Tibial artery (tissue), 4 donors: ENCODE measurements around the gene TBCD.

Experiments
- DNase-seq, 2 donors: peaks; one replicate each; pipeline ENCODE4 v3.0.0-alpha.2; 2019
- H3K27ac ChIP-seq, 2 donors: fragments of 200-600 bp; sonication (generic) in 1 of 2; 1 replicate in 1 of 2; 2 replicates in 1 of 2; pipeline ENCODE4 v1.5.1; 2018 to 2019; ENCODE audit warnings: mild to moderate bottlenecking in 1 of 2
- H3K27me3 ChIP-seq, 2 donors: fragments of 200-600 bp; sonication (generic) in 1 of 2; one replicate each; pipeline versions ENCODE4 v1.5.1 to v1.6.0; 2016 to 2019
- H3K36me3 ChIP-seq, 3 donors: fragments of 200-600 bp; sonication (generic) in 2 of 3; one replicate each; pipeline ENCODE4 v1.5.1; 2016 to 2019; ENCODE audit warnings: mild to moderate bottlenecking in 2 of 3
- H3K4me1 ChIP-seq, 4 donors: fragments of 200-600 bp; sonication (generic) in 2 of 4; 1 replicate in 3 of 4; 2 replicates in 1 of 4; pipeline ENCODE4 v1.5.1; 2016 to 2019
- H3K4me3 ChIP-seq, 2 donors: fragments of 200-600 bp; sonication (generic) in 1 of 2; 1 replicate in 1 of 2; 2 replicates in 1 of 2; pipeline ENCODE4 v1.5.1; 2018 to 2019; ENCODE audit warnings: mild to moderate bottlenecking in 2 of 2
- H3K9me3 ChIP-seq, 3 donors: fragments of 200-600 bp; sonication (generic) in 1 of 3; one replicate each; pipeline ENCODE4 v1.5.1; 2016 to 2019
- intact Hi-C: fragments of 100-400 bp; cut with DNase I; formaldehyde crosslinking; loops from one replicate; pipeline ENCODE4 v1.15.0; 2023; ENCODE audit warnings: low total_unique reads
- TF ChIP-seq, protein P1 (sequence below), 2 experiments: fragments of 200-600 bp in 1 of 2; fragments of 450-650 bp in 1 of 2; IDR thresholded peaks; one replicate each; pipeline ENCODE4 v1.5.1; 2017 to 2019; ENCODE audit warnings: antibody characterized with exemption in 2 of 2, mild to moderate bottlenecking in 1 of 2, moderate library complexity in 1 of 2

TBCD gene

DNA sequence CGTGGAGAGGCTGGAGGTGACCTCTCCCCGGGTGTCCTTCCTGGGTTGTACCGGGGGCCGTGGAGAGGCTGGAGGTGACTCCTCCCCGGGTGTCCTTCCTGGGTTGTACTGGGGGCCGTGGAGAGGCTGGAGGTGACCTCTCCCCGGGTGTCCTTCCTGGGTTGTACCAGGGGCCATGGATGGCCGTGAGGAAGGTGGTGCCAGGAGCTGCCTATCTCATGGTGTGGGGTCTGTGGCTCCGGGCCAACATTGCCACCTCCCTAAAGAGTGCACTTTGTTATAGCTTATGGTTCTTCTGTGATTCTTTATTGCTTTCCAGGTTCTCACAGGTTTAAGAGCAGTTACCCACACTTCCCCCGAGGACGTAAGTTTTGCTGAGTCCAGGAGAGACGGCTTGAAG, 174.2 kb downstream of the TBCD start:
- H3K4me1 ChIP-seq = no peaks in the 10 kb centered on the region
- no peak overlapping the region for H3K27ac ChIP-seq
- peaks cover 69 to 92% (median 85%) of the 10 kb centered on the region in 3 donors for H3K36me3 ChIP-seq
- no peaks in the 10 kb centered on the region for H3K27me3 ChIP-seq
- TF ChIP-seq, protein P1, sequence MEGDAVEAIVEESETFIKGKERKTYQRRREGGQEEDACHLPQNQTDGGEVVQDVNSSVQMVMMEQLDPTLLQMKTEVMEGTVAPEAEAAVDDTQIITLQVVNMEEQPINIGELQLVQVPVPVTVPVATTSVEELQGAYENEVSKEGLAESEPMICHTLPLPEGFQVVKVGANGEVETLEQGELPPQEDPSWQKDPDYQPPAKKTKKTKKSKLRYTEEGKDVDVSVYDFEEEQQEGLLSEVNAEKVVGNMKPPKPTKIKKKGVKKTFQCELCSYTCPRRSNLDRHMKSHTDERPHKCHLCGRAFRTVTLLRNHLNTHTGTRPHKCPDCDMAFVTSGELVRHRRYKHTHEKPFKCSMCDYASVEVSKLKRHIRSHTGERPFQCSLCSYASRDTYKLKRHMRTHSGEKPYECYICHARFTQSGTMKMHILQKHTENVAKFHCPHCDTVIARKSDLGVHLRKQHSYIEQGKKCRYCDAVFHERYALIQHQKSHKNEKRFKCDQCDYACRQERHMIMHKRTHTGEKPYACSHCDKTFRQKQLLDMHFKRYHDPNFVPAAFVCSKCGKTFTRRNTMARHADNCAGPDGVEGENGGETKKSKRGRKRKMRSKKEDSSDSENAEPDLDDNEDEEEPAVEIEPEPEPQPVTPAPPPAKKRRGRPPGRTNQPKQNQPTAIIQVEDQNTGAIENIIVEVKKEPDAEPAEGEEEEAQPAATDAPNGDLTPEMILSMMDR (IDR thresholded peaks at IDR 0.05) = no peak
- no peaks in the 10 kb centered on the region for H3K9me3 ChIP-seq
- intact Hi-C loops = no loop called here
- H3K4me3 ChIP-seq = no peak overlapping the region
- peak in 1 of 2 donors; percentile 35 for DNase-seq

DNA sequence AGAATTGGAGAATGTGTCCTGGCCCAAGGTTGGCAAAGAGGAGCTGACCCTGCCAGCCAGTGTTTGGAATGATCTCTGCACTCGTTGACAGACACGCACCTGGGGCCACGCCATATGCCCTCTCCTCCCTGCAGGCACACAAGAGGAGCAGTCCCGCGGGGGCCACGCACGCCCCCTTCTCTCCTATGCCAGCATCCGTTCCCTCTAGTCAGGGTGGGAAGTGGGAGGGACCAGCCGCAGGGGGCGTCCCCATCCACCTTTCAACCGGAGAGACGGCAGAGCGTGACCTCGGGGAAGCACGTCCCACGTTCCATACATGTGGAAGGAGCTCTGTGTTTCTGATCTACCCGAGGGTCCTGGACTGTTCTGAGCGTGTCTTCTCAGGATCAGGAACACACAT, 174.9 kb downstream of the TBCD start:
- no peaks in the 10 kb centered on the region for H3K27me3 ChIP-seq
- H3K36me3 ChIP-seq = peaks cover 69 to 92% (median 85%) of the 10 kb centered on the region in 3 donors
- intact Hi-C loops = no loop called here
- H3K4me1 ChIP-seq = peaks cover 0 to 5% (median 2%) of the 10 kb centered on the region in 4 donors
- no peak overlapping the region for H3K27ac ChIP-seq
- no peaks in the 10 kb centered on the region for H3K9me3 ChIP-seq
- DNase-seq = no peak
- TF ChIP-seq, protein P1 (IDR thresholded peaks at IDR 0.05) = no peak
- H3K4me3 ChIP-seq = no peak overlapping the region

- no peak overlapping the region for H3K4me3 ChIP-seq
- no peak for DNase-seq
- no peaks in the 10 kb centered on the region for H3K27me3 ChIP-seq
- TF ChIP-seq, protein P1 (IDR thresholded peaks at IDR 0.05) = no peak
- H3K4me1 ChIP-seq = peaks cover 0 to 8% (median 3%) of the 10 kb centered on the region in 4 donors
- H3K9me3 ChIP-seq = no peaks in the 10 kb centered on the region
- intact Hi-C loops = no loop called here
- no peak overlapping the region for H3K27ac ChIP-seq
- peaks cover 69 to 97% (median 85%) of the 10 kb centered on the region in 3 donors for H3K36me3 ChIP-seq
Observed at GRCh38 chr17:82927311-82927660, 175.4 kb downstream of the TBCD start.

DNA sequence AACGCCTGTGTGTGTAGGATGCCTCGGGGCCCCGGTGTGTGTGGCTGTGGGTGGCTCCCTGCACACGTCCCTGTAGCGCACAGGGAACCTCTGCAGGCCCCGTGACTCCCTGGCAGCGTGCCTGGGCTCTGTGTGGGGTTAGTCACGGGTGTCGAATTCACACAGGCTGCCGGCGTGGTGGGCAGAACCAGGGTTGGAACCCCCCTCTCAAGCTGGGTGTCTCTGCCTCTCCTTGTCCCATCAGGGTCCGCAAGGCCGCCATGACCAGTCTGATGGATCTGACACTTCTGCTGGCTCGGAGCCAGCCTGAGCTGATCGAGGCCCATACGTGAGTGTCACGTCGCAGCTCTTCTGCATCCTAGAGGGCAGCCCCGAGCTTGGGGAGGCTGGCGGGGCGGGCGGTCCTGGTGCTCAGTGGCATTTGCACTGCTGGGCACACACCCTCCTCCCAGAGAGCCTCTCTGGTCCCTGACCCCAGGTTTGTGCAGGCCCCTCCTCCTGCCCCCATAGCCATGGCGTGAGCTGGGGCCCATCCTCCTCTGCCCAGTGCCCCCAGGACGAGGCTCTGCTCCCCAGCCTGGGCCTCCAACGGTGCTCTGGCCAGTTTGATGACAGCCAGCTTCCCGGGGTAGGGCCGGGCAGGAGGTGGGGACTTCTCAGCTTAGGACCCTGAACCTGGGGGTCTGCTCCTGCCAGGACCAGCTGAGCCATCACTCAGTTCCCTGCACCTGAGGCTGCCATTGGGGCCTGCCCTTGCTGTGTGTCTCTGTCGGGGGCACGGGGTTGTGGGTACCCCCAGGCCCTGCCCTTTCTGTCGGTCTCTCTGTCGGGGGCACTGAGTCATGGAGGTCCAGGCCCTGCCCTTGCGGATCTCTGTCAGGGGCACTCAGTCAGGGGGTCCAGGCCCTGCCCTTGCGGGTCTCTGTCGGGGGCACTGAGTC, 176.1 kb downstream of the TBCD start:
- intact Hi-C loops = no loop called here
- H3K27me3 ChIP-seq = no peaks in the 10 kb centered on the region
- no peak overlapping the region for H3K4me3 ChIP-seq
- no peak overlapping the region for H3K27ac ChIP-seq
- DNase-seq = peak; percentile 5 to 60
- TF ChIP-seq, protein P1 (IDR thresholded peaks at IDR 0.05) = no peak
- no peaks in the 10 kb centered on the region for H3K9me3 ChIP-seq
- peaks cover 0 to 8% (median 3%) of the 10 kb centered on the region in 4 donors for H3K4me1 ChIP-seq
- H3K36me3 ChIP-seq = peaks cover 72 to 97% (median 79%) of the 10 kb centered on the region in 3 donors

GRCh38 chr17:82929011-82929622, 177.3 kb downstream of the TBCD start:
- intact Hi-C loops = no loop called here
- TF ChIP-seq, protein P1 (IDR thresholded peaks at IDR 0.05) = no peak
- DNase-seq = peak in 1 of 2 donors; percentile 51
- Histone ChIP-seq H3K4me1 (peaks cover 0 to 8% (median 3%) of the 10 kb centered on the region in 4 donors), H3K4me3 (no peak overlapping the region), H3K27ac (no peak overlapping the region), H3K36me3 (peaks cover 77 to 99% (median 81%) of the 10 kb centered on the region in 3 donors), H3K27me3 (no peaks in the 10 kb centered on the region), H3K9me3 (no peaks in the 10 kb centered on the region)
